Skeletal muscle satellite cell (primary cell): ENCODE data around the gene DDOST.
A peak's percentile ranks its signal among the peaks of the same experiment; 100 is the strongest.

Experiments used
- H3K27me3 ChIP-seq: 2 replicates; pipeline ENCODE4 v1.7.0; 2013; ENCODE audit warnings: low read length; ENCODE audit not compliant: control insufficient read depth, insufficient read depth
- H3K36me3 ChIP-seq: 2 replicates; pipeline ENCODE4 v1.7.0; 2013; ENCODE audit warnings: mild to moderate bottlenecking, control low read depth, low read length; ENCODE audit not compliant: insufficient read depth
- H3K4me1 ChIP-seq: 2 replicates; pipeline ENCODE4 v1.7.0; 2013; ENCODE audit warnings: low read length; ENCODE audit not compliant: control insufficient read depth, insufficient read depth
- H3K4me2 ChIP-seq: 2 replicates; pipeline ENCODE4 v1.7.0; 2013; ENCODE audit warnings: mild to moderate bottlenecking, low read length
- H3K4me3 ChIP-seq: 2 replicates; pipeline ENCODE4 v1.7.0; 2013; ENCODE audit warnings: low read length
- H3K9ac ChIP-seq: 2 replicates; pipeline ENCODE4 v1.7.0; 2013; ENCODE audit warnings: mild to moderate bottlenecking, low read depth, low read length, moderate library complexity
- H3K9me3 ChIP-seq: replicated peaks from 2 replicates; pipeline ENCODE4 v1.7.0; 2013; ENCODE audit warnings: mild to moderate bottlenecking, control low read depth, low read length

Gene DDOST

DNA sequence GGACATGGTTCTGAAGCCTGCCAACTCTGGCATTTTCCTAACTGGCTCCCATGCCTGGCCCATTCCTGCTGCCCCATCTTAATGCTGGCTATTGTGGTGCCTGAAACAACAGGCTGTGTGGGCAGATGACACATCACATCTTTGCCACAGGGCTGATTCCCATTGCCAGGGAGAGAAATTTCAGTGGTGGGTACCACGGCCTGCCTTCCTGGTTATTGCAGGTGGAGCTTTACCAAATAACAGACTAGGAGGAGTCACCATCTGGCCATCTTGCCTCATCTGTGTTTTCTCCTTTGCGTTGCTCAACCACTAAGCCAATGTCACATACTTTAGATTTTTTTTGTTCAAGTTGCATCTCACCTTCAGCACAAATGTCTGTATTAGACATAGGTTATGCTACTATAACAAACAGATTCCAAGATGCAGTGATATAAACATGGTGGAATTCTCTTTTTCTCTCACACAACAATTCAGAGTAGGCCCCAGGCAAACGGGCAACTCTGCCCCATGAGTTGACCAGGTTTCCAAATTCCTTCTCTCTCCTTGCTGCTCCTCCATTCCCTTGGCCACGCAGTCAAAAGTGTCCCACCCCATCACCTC is 58.2 kb downstream of the DDOST start:
- H3K4me2 ChIP-seq = no peak overlapping the region
- H3K27me3 ChIP-seq = no peaks in the 10 kb centered on the region
- no peaks in the 10 kb centered on the region for H3K36me3 ChIP-seq
- peak overlapping the region; percentile 51 for H3K9ac ChIP-seq
- H3K9me3 ChIP-seq = no peaks in the 10 kb centered on the region
- no peak overlapping the region for H3K4me3 ChIP-seq
- peaks cover 55% of the 10 kb centered on the region for H3K4me1 ChIP-seq
